Measurements from ENCODE around the gene IL37.

DNA sequence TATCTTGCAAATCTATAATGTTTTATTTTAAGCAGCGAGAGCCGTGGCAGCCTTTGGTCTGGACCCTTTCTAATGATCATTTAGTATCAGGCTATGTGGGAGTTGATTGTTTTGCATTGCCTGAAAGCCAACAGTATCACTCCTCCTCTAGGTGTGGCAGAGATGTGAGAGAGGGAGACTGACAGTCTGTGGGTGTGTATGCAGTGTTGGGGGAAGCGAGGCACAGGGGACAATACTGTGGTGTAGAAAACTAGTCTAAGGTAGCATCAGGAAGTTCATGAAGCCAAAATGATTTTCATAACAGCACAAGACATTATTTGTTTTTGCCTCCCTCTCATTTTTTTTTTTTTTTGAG lies 13.4 kb upstream of the IL37 start:
- TF ChIP-seq, protein P1, sequence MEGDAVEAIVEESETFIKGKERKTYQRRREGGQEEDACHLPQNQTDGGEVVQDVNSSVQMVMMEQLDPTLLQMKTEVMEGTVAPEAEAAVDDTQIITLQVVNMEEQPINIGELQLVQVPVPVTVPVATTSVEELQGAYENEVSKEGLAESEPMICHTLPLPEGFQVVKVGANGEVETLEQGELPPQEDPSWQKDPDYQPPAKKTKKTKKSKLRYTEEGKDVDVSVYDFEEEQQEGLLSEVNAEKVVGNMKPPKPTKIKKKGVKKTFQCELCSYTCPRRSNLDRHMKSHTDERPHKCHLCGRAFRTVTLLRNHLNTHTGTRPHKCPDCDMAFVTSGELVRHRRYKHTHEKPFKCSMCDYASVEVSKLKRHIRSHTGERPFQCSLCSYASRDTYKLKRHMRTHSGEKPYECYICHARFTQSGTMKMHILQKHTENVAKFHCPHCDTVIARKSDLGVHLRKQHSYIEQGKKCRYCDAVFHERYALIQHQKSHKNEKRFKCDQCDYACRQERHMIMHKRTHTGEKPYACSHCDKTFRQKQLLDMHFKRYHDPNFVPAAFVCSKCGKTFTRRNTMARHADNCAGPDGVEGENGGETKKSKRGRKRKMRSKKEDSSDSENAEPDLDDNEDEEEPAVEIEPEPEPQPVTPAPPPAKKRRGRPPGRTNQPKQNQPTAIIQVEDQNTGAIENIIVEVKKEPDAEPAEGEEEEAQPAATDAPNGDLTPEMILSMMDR (IDR thresholded peaks at IDR 0.05) = no peak
- TF ChIP-seq POLR2A (IDR thresholded peaks at IDR 0.05) (no peak), POLR2AphosphoS5 (IDR thresholded peaks at IDR 0.05) (no peak)

All from gastroesophageal sphincter (tissue), 3 donors.